ENCODE data around the gene ULK4. TPM values are rescaled to one million over a fixed set of nuclear protein-coding genes. Genes with fewer than 3 reads are reported as not detected.

ULK4 gene
- total and polyA plus RNA-seq, 9 donors: 2.4 to 58.7 (median 7.3) TPM

DNA sequence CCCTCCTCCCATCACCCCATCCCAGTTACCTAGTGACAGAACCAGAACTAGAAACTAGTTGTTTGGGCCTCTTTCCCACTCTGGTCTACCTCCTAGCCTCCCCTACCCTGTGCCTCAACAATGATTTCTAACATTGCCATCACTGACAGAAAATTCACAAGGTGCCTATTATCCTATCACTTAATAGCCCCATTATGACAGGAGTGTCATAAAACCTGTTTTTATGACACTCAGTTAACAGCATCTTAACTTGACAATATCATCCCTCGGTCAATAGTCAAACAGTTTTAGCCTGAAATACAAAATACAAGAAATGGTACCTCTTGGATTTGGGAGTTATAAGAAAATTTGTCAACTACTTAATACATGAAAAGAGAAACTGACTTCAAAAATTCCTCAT lies 46.5 kb downstream of the ULK4 start:
- Histone ChIP-seq H3K4me1 (ENCODE audit: insufficient read depth) (no peaks in the 10 kb centered on the region), H3K27me3 (no peaks in the 10 kb centered on the region), H3K4me3 (no peak overlapping the region), H3K27ac (no peak overlapping the region), H3K36me3 (no peaks in the 10 kb centered on the region), H3K9me3 (no peaks in the 10 kb centered on the region)
- intact Hi-C loops (cut with DNase I): no loop called here
- TF ChIP-seq POLR2A (IDR thresholded peaks at IDR 0.05) (no peak), EP300 (IDR thresholded peaks at IDR 0.05) (no peak)
- TF ChIP-seq, protein P1, sequence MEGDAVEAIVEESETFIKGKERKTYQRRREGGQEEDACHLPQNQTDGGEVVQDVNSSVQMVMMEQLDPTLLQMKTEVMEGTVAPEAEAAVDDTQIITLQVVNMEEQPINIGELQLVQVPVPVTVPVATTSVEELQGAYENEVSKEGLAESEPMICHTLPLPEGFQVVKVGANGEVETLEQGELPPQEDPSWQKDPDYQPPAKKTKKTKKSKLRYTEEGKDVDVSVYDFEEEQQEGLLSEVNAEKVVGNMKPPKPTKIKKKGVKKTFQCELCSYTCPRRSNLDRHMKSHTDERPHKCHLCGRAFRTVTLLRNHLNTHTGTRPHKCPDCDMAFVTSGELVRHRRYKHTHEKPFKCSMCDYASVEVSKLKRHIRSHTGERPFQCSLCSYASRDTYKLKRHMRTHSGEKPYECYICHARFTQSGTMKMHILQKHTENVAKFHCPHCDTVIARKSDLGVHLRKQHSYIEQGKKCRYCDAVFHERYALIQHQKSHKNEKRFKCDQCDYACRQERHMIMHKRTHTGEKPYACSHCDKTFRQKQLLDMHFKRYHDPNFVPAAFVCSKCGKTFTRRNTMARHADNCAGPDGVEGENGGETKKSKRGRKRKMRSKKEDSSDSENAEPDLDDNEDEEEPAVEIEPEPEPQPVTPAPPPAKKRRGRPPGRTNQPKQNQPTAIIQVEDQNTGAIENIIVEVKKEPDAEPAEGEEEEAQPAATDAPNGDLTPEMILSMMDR (IDR thresholded peaks at IDR 0.05): no peak
- 86 to 95% (median 88%) methylated on average over 1 of the region's 1 CpG for WGBS, 3 donors
- DNase-seq: no peak

DNA sequence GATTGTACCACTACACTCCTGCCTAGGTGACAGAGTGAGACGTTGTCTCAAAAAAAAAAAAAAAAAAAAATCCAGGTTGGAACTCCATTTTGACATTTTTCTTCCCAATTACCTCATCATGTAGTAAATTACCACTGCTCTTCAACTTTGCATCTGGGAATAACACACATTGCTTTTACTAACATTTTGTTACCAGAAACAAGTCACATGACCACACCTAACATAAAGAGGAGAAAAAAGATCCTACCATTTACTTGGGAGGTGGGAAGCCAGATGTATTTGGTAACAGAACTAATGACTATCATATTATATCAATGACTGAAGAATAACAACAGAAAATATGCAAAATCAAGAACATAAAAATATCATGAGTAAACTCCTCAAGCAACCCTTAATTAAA lies 49.6 kb downstream of the ULK4 start:
- TF ChIP-seq EP300 (IDR thresholded peaks at IDR 0.05) (no peak), POLR2A (IDR thresholded peaks at IDR 0.05) (no peak)
- TF ChIP-seq, protein P1 (IDR thresholded peaks at IDR 0.05): no peak
- H3K36me3 ChIP-seq: no peaks in the 10 kb centered on the region
- no peak overlapping the region for H3K27ac ChIP-seq
- no peaks in the 10 kb centered on the region for H3K4me1 ChIP-seq (ENCODE audit: insufficient read depth)
- H3K4me3 ChIP-seq: no peak overlapping the region
- H3K27me3 ChIP-seq: no peaks in the 10 kb centered on the region
- WGBS, 3 donors: 81 to 97% (median 91%) methylated on average over 1 of the region's 1 CpG
- intact Hi-C loops (cut with DNase I): no loop called here
- DNase-seq: no peak
- no peaks in the 10 kb centered on the region for H3K9me3 ChIP-seq

DNA sequence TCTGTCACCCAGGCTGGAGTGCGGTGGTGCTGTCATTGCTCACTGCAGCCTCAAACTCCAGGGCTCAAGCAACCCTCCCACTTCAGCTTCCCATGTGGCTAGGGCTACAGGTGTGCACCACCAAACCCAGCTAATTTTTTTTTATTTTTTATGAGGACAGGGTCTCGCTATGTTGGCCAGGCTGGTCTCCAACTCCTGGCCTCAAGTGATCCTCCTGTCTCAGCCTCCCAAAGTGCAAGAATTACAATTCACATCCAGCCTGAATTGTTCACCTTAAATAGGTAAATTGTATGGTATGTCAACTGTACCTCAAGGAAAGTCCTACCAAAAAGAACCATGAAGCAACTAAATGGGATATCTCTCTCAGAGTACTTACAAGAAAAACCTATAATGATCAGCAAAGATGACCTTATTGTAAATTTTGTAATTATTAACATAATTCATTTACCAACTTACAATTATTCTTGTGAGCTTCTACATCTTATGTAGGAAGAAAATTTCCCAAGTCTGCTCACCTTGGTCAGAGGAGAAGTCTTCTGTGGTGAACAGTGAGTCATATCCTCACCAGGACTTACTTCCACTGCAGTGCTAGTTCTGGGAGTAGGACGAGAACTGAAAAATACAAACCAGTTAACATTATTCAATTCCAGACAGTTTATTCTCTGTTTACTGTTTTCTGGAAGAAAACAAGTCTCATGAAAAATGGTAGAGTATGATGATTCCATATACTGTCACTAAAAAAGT lies 54.4 kb downstream of the ULK4 start:
- Histone ChIP-seq H3K4me1 (ENCODE audit: insufficient read depth) (no peaks in the 10 kb centered on the region), H3K4me3 (no peak overlapping the region), H3K27me3 (no peaks in the 10 kb centered on the region), H3K27ac (no peak overlapping the region), H3K9me3 (no peaks in the 10 kb centered on the region), H3K36me3 (no peaks in the 10 kb centered on the region)
- no peak for TF ChIP-seq POLR2A (IDR thresholded peaks at IDR 0.05)
- TF ChIP-seq, protein P1 (IDR thresholded peaks at IDR 0.05): no peak
- TF ChIP-seq EP300 (IDR thresholded peaks at IDR 0.05): no peak
- 84 to 92% (median 92%) methylated on average over 3 of the region's 3 CpGs for WGBS, 3 donors
- DNase-seq: no peak
- intact Hi-C loops (cut with DNase I): loop anchor here in 1 of 4 donors (10.0 kb wide), 1 partner anchor 297 kb away; no protein-coding TSS in a partner anchor

DNA sequence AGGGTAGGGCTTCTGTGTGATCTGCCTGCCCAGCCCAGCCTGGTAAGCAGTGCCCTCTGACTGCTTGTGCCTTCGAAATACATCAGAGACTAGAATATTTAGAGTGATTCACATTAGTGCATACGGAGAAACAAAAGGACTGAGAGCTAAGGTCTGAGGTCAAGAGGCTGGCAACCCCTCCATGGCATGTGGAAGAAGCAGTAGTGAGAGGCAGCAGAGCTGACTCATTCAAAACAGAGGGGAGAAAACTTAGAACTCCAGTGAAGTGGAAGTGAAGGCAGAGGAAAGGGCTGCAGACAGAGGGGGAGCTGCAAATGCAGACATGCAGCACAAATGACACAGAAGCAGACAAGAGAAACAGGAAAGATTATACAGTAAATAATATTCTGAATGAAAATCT lies 61.6 kb downstream of the ULK4 start:
- no peaks in the 10 kb centered on the region for H3K4me1 ChIP-seq (ENCODE audit: insufficient read depth)
- H3K27ac ChIP-seq: no peak overlapping the region
- H3K27me3 ChIP-seq: no peaks in the 10 kb centered on the region
- H3K9me3 ChIP-seq: no peaks in the 10 kb centered on the region
- H3K4me3 ChIP-seq: no peak overlapping the region
- intact Hi-C loops (cut with DNase I): loop anchor here in 1 of 4 donors (10.0 kb wide), 1 partner anchor 305 kb away; no protein-coding TSS in a partner anchor
- no peaks in the 10 kb centered on the region for H3K36me3 ChIP-seq
- no peak for DNase-seq
- TF ChIP-seq EP300 (IDR thresholded peaks at IDR 0.05) (no peak), POLR2A (IDR thresholded peaks at IDR 0.05) (no peak)
- TF ChIP-seq, protein P1 (IDR thresholded peaks at IDR 0.05): no peak
- 51 to 60% (median 52%) methylated on average over 2 of the region's 2 CpGs for WGBS, 3 donors

Measured in ovary (tissue), 9 donors.